D721Med (cell line): ENCODE results near the gene CETN1.

Source experiments
- DNase-seq: peaks from one replicate; pipeline ENCODE4 v3.0.0; 2011; ENCODE audit warnings: low spot score; ENCODE audit not compliant: insufficient read length
- FAIRE-seq: peaks from 2 replicates; lab custom pipeline; 2011; peaks lifted over from hg19 to GRCh38; lab: Jason Lieb, UNC
- TF ChIP-seq, protein P1 (sequence below): IDR thresholded peaks from 2 replicates; pipeline ENCODE4 v1.5.1; 2012; ENCODE audit warnings: mild to moderate bottlenecking, control low read depth; ENCODE audit not compliant: insufficient read depth; ENCODE audit errors: missing control alignments

CETN1 gene

DNA sequence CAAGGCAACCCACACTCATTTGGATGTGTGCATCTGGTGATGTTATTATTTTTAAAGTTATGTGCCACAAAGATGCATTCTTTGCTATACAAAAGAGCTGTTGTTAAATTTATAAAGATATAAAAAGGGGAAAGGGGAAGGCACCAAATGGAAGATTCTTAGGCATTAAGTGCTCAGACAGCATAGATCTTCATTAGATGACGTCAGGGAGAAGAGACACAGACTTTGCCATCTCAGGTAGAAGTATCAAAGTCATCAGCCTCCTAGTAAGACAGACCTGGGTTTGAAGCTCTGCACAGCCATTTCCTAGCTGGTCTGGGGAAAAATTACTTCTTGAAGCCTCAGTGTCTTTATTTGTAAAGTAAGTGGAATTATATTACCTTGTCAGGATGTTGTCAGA, 15.4 kb downstream of the CETN1 start:
- no peak for FAIRE-seq
- no peak for DNase-seq
- TF ChIP-seq, protein P1, sequence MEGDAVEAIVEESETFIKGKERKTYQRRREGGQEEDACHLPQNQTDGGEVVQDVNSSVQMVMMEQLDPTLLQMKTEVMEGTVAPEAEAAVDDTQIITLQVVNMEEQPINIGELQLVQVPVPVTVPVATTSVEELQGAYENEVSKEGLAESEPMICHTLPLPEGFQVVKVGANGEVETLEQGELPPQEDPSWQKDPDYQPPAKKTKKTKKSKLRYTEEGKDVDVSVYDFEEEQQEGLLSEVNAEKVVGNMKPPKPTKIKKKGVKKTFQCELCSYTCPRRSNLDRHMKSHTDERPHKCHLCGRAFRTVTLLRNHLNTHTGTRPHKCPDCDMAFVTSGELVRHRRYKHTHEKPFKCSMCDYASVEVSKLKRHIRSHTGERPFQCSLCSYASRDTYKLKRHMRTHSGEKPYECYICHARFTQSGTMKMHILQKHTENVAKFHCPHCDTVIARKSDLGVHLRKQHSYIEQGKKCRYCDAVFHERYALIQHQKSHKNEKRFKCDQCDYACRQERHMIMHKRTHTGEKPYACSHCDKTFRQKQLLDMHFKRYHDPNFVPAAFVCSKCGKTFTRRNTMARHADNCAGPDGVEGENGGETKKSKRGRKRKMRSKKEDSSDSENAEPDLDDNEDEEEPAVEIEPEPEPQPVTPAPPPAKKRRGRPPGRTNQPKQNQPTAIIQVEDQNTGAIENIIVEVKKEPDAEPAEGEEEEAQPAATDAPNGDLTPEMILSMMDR = no peak

DNA sequence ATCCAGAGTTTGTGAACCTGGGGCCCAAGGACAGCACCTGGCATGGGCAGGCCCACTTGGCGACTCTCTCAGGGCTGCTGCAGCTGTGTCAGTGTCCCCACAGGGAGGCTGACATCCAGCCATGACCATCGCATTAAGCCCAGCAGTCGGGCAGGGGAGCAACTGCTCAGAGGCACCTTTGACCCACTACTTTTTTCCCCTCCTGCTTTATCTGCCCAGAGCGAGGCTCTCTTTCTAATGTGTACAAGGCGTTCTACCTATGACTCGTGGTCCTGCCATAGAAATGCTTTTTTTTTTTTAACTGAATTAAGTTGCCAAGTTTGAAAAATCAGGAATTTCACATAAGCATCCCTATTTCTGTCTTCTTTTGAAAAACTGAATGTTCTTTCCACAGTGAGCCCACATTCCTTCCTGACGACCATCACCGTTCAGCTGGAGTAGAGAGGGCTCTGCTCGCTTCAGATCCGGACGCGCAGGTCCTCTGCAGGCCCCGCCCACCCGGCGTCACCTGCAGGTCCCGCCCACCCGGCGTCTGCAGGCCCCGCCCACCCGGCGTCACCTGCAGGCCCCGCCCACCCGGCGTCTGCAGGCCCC, 16.2 kb downstream of the CETN1 start:
- TF ChIP-seq, protein P1 = no peak
- DNase-seq (no peak), FAIRE-seq (no peak)

DNA sequence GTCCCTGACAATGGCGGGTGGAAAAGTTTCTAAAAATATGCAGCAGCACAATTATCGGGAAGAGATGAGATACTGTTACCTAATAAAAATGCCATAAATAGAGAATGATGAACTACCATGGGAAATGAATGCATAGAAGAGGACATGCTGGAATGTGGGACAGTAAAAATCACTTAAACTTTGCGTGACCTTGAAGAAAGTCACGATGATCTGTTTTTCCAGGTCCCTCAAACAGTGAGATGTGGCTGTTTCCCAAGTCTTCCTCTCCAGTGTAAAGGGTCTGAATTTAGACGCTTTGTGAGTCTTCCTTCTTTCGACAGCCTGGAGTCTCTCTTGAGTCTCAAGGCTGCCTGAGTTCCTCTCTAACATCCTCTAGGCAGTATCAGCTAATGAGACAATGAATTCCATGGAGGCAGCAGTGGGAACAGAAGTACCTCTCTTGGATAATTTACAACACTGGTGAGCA, 18.0 kb downstream of the CETN1 start:
- DNase-seq (no peak), FAIRE-seq (peak; percentile 6)
- TF ChIP-seq, protein P1 = no peak

DNA sequence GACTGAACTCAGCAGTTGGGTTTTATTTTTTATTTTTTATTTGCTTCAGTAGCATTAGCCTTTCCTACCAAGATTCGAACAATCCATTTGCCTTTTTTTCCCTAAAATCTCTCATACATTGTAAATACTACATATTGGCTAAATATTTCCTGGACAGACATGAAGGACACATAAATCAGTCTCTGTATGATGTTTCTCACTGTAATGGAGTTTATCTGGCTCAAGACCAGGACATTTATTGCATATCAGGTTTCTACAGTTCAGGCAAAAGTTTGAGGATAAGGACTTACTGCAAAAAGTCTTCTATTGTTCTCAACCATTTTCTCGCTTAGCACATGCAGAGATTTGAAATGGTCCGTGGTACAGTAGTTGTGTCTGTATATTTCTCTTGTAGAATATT, 19.9 kb downstream of the CETN1 start:
- TF ChIP-seq, protein P1 = no peak

DNA sequence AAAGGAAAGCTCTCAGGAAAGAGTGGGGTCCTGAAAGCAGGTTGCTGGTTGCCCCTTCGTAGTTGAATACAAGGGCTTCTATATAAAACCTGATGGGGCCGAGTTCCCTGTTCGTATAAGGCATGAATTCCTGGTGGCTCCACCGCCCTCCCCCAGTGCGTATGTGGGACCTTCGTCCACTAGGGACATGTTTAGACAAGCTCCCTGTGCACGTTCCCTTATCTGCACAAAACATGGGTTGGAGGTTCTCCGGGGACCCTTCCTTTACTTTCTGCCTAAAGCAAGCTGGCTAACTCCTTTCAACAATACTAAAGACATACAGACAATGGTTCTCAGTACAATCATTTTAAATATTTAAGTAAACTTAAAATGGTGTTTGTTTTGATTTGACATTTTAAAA, 24.6 kb downstream of the CETN1 start:
- DNase-seq (no peak), FAIRE-seq (no peak)
- TF ChIP-seq, protein P1 = no peak

More for the DNA sequence above, 19.9 kb downstream of the CETN1 start:
- DNase-seq (no peak), FAIRE-seq (peak; percentile 32)

DNA sequence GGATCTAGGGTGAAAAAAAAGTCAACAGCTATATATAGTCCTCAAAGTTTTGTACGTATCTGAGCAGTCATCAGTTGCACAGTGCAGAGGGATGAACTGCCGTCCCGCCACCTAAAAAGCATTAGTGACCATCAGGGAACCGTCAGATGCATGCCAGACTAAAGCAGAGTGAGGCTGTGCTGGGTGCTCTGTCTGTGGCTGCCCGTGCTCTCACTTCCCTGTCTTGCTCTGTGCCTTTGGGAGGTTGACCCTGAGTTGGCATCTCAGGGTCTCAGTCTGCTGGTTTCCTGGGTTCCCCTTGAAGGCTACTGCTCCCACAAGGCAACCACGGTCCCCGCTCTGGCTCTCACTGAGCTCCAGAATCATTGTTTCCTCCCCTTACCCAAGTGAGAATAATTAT, 27.8 kb downstream of the CETN1 start:
- DNase-seq (no peak), FAIRE-seq (no peak)
- TF ChIP-seq, protein P1 = no peak

DNA sequence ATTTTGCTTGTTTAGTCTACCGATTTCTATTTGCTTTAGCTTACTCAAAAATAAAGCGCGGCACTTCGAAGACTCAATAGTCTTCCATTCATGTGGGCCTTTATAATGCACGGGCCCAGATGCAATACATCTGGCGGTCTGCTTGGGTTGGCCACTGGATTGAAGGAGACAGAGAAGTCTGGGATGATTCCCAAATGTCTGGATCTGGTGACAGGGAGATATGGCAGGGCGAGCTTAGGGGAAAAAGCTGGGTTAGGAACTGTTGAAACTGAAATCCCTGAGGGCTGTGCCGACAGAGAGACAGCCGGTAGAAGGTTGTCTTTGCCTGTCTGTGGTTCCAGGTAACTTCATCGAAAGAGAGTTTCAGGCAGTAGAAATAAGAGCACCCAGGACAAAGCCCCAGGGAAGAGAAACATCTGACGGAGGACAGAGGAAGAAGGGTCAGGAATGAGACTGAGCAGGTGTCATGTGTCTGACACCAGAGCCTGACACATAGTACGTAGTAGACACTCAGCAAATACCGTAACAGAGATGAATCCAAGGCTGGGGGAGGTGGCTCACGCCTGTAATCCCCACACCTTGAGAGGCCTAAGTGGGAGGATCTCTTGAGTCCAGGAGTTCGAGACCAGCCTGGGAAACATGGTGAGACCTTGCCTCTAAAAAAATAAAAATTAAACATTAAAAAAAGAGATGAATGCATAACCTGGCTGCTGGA, 30.2 kb downstream of the CETN1 start:
- no peak for DNase-seq
- TF ChIP-seq, protein P1 = no peak
- no peak for FAIRE-seq
